ENCODE results near the gene GNA14. TPM values are rescaled to one million over a fixed set of nuclear protein-coding genes. Genes with fewer than 3 reads are reported as not detected.

GNA14 gene
- total RNA-seq, 1 experiment from 2014 or later, result not detected

- DNase-seq, result peak; percentile 81
- Histone ChIP-seq H3K9me2 (replicated peaks; ENCODE audit: insufficient read depth, low read length) (no peaks in the 10 kb centered on the region), H4K20me1 (ENCODE audit: insufficient read depth, low read depth, low read length) (no peaks in the 10 kb centered on the region), H3K4me1 (ENCODE audit: low read length) (no peaks in the 10 kb centered on the region), H3K27ac (ENCODE audit: low read length) (no peak overlapping the region), H2AFZ (ENCODE audit: low read length) (no peak overlapping the region), H3K27me3 (ENCODE audit: low read length) (no peaks in the 10 kb centered on the region), H3K4me3 (ENCODE audit: low read length) (no peak overlapping the region), H3K36me3 (ENCODE audit: insufficient read depth, low read length) (no peaks in the 10 kb centered on the region), H3K4me2 (ENCODE audit: low read depth, low read length, poor library complexity, severe bottlenecking) (no peak overlapping the region), H3K9ac (ENCODE audit: low read length) (no peak overlapping the region), H3K9me3 (ENCODE audit: low read length) (no peaks in the 10 kb centered on the region), H3K79me2 (ENCODE audit: low read length) (no peaks in the 10 kb centered on the region)
Observed at GRCh38 chr9:77575785-77576184, 72.3 kb downstream of the GNA14 start.

GRCh38 chr9:77569335-77569734 is 78.8 kb downstream of the GNA14 start:
- no peaks in the 10 kb centered on the region for H3K9me3 ChIP-seq (ENCODE audit: low read length)
- H3K36me3 ChIP-seq (ENCODE audit: insufficient read depth, low read length), result no peaks in the 10 kb centered on the region
- H3K9ac ChIP-seq (ENCODE audit: low read length), result no peak overlapping the region
- H3K4me3 ChIP-seq (ENCODE audit: low read length), result no peak overlapping the region
- no peaks in the 10 kb centered on the region for H3K9me2 ChIP-seq (replicated peaks; ENCODE audit: insufficient read depth, low read length)
- no peaks in the 10 kb centered on the region for H4K20me1 ChIP-seq (ENCODE audit: insufficient read depth, low read depth, low read length)
- no peak overlapping the region for H3K4me2 ChIP-seq (ENCODE audit: low read depth, low read length, poor library complexity, severe bottlenecking)
- H3K79me2 ChIP-seq (ENCODE audit: low read length), result no peaks in the 10 kb centered on the region
- H2AFZ ChIP-seq (ENCODE audit: low read length), result no peak overlapping the region
- no peak for DNase-seq
- 0 out of 2 replicates have a peak, but pooled peaks cover 3% of the 10 kb centered on the region for H3K4me1 ChIP-seq (ENCODE audit: low read length)
- H3K27me3 ChIP-seq (ENCODE audit: low read length), result no peaks in the 10 kb centered on the region
- H3K27ac ChIP-seq (ENCODE audit: low read length), result no peak overlapping the region

GRCh38 chr9:77563174-77563573 is 84.9 kb downstream of the GNA14 start:
- H2AFZ ChIP-seq (ENCODE audit: low read length), result no peak overlapping the region
- no peaks in the 10 kb centered on the region for H3K36me3 ChIP-seq (ENCODE audit: insufficient read depth, low read length)
- peaks cover 35% of the 10 kb centered on the region for H3K4me1 ChIP-seq (ENCODE audit: low read length)
- no peaks in the 10 kb centered on the region for H3K27me3 ChIP-seq (ENCODE audit: low read length)
- no peak for DNase-seq
- H3K79me2 ChIP-seq (ENCODE audit: low read length), result no peaks in the 10 kb centered on the region
- H3K4me3 ChIP-seq (ENCODE audit: low read length), result peak overlapping the region; percentile 57
- no peaks in the 10 kb centered on the region for H3K9me2 ChIP-seq (replicated peaks; ENCODE audit: insufficient read depth, low read length)
- no peak overlapping the region for H3K9ac ChIP-seq (ENCODE audit: low read length)
- H3K27ac ChIP-seq (ENCODE audit: low read length), result 0 out of 2 replicates have a peak overlapping the region, but pooled peaks have one; percentile 41
- H3K9me3 ChIP-seq (ENCODE audit: low read length), result no peaks in the 10 kb centered on the region
- H3K4me2 ChIP-seq (ENCODE audit: low read depth, low read length, poor library complexity, severe bottlenecking), result peak overlapping the region; percentile 72
- H4K20me1 ChIP-seq (ENCODE audit: insufficient read depth, low read depth, low read length), result no peaks in the 10 kb centered on the region

GRCh38 chr9:77562019-77562748 is 85.9 kb downstream of the GNA14 start:
- Histone ChIP-seq H3K9me2 (replicated peaks; ENCODE audit: insufficient read depth, low read length) (no peaks in the 10 kb centered on the region), H3K9ac (ENCODE audit: low read length) (no peak overlapping the region), H3K27ac (ENCODE audit: low read length) (peak overlapping the region; percentile 41; the same call in 1 of the 2 replicates), H3K4me3 (ENCODE audit: low read length) (peak overlapping the region; percentile 57), H3K4me1 (ENCODE audit: low read length) (peaks cover 35% of the 10 kb centered on the region), H3K4me2 (ENCODE audit: low read depth, low read length, poor library complexity, severe bottlenecking) (peak overlapping the region; percentile 72), H2AFZ (ENCODE audit: low read length) (no peak overlapping the region), H4K20me1 (ENCODE audit: insufficient read depth, low read depth, low read length) (no peaks in the 10 kb centered on the region), H3K79me2 (ENCODE audit: low read length) (no peaks in the 10 kb centered on the region), H3K36me3 (ENCODE audit: insufficient read depth, low read length) (no peaks in the 10 kb centered on the region), H3K27me3 (ENCODE audit: low read length) (no peaks in the 10 kb centered on the region), H3K9me3 (ENCODE audit: low read length) (no peaks in the 10 kb centered on the region)
- peak; percentile 63 for DNase-seq

- Histone ChIP-seq H4K20me1 (ENCODE audit: insufficient read depth, low read depth, low read length) (no peaks in the 10 kb centered on the region), H3K4me1 (ENCODE audit: low read length) (peaks cover 35% of the 10 kb centered on the region), H3K9me2 (replicated peaks; ENCODE audit: insufficient read depth, low read length) (no peaks in the 10 kb centered on the region), H3K9me3 (ENCODE audit: low read length) (no peaks in the 10 kb centered on the region), H3K4me3 (ENCODE audit: low read length) (peak overlapping the region; percentile 57; the same call in 1 of the 2 replicates), H3K79me2 (ENCODE audit: low read length) (no peaks in the 10 kb centered on the region), H3K36me3 (ENCODE audit: insufficient read depth, low read length) (no peaks in the 10 kb centered on the region), H3K27me3 (ENCODE audit: low read length) (no peaks in the 10 kb centered on the region), H3K4me2 (ENCODE audit: low read depth, low read length, poor library complexity, severe bottlenecking) (peak overlapping the region; percentile 72), H3K9ac (ENCODE audit: low read length) (no peak overlapping the region), H3K27ac (ENCODE audit: low read length) (no peak overlapping the region), H2AFZ (ENCODE audit: low read length) (no peak overlapping the region)
- peak; percentile 62 for DNase-seq
Observed at GRCh38 chr9:77561331-77562018, 86.6 kb downstream of the GNA14 start.

GRCh38 chr9:77556396-77556795 is 91.7 kb downstream of the GNA14 start:
- H3K9me2 ChIP-seq (replicated peaks; ENCODE audit: insufficient read depth, low read length), result no peaks in the 10 kb centered on the region
- H3K36me3 ChIP-seq (ENCODE audit: insufficient read depth, low read length), result no peaks in the 10 kb centered on the region
- no peak overlapping the region for H2AFZ ChIP-seq (ENCODE audit: low read length)
- H3K27ac ChIP-seq (ENCODE audit: low read length), result no peak overlapping the region
- no peaks in the 10 kb centered on the region for H3K9me3 ChIP-seq (ENCODE audit: low read length)
- no peaks in the 10 kb centered on the region for H3K27me3 ChIP-seq (ENCODE audit: low read length)
- H3K79me2 ChIP-seq (ENCODE audit: low read length), result no peaks in the 10 kb centered on the region
- no peaks in the 10 kb centered on the region for H4K20me1 ChIP-seq (ENCODE audit: insufficient read depth, low read depth, low read length)
- H3K9ac ChIP-seq (ENCODE audit: low read length), result no peak overlapping the region
- no peak overlapping the region for H3K4me3 ChIP-seq (ENCODE audit: low read length)
- peaks cover 8% of the 10 kb centered on the region for H3K4me1 ChIP-seq (ENCODE audit: low read length)
- DNase-seq, result no peak
- H3K4me2 ChIP-seq (ENCODE audit: low read depth, low read length, poor library complexity, severe bottlenecking), result no peak overlapping the region

GRCh38 chr9:77554586-77555105 is 93.5 kb downstream of the GNA14 start:
- Histone ChIP-seq H3K9ac (ENCODE audit: low read length) (no peak overlapping the region), H3K36me3 (ENCODE audit: insufficient read depth, low read length) (no peaks in the 10 kb centered on the region), H4K20me1 (ENCODE audit: insufficient read depth, low read depth, low read length) (no peaks in the 10 kb centered on the region), H3K4me3 (ENCODE audit: low read length) (no peak overlapping the region), H3K9me3 (ENCODE audit: low read length) (no peaks in the 10 kb centered on the region), H3K4me2 (ENCODE audit: low read depth, low read length, poor library complexity, severe bottlenecking) (no peak overlapping the region), H3K79me2 (ENCODE audit: low read length) (no peaks in the 10 kb centered on the region), H3K27ac (ENCODE audit: low read length) (no peak overlapping the region), H3K4me1 (ENCODE audit: low read length) (peaks cover 3% of the 10 kb centered on the region), H3K9me2 (replicated peaks; ENCODE audit: insufficient read depth, low read length) (no peaks in the 10 kb centered on the region), H3K27me3 (ENCODE audit: low read length) (no peaks in the 10 kb centered on the region), H2AFZ (ENCODE audit: low read length) (no peak overlapping the region)
- no peak for DNase-seq

- no peak for DNase-seq
- Histone ChIP-seq H3K4me1 (ENCODE audit: low read length) (peaks cover 6% of the 10 kb centered on the region), H2AFZ (ENCODE audit: low read length) (no peak overlapping the region), H3K27ac (ENCODE audit: low read length) (no peak overlapping the region), H3K4me3 (ENCODE audit: low read length) (no peak overlapping the region), H3K9me3 (ENCODE audit: low read length) (peaks cover 4% of the 10 kb centered on the region), H3K9ac (ENCODE audit: low read length) (no peak overlapping the region), H3K79me2 (ENCODE audit: low read length) (no peaks in the 10 kb centered on the region), H4K20me1 (ENCODE audit: insufficient read depth, low read depth, low read length) (no peaks in the 10 kb centered on the region), H3K9me2 (replicated peaks; ENCODE audit: insufficient read depth, low read length) (no peaks in the 10 kb centered on the region), H3K4me2 (ENCODE audit: low read depth, low read length, poor library complexity, severe bottlenecking) (no peak overlapping the region), H3K27me3 (ENCODE audit: low read length) (no peaks in the 10 kb centered on the region), H3K36me3 (ENCODE audit: insufficient read depth, low read length) (no peaks in the 10 kb centered on the region)
Observed at GRCh38 chr9:77547106-77547730, 100.9 kb downstream of the GNA14 start.

Measured in Karpas-422 (cell line).